IMR-90 (cell line): ENCODE results near the gene SPSB4. TPM values are rescaled to one million over a fixed set of nuclear protein-coding genes. Genes with fewer than 3 reads are reported as not detected.

Experiments
- ATAC-seq: fragments of 200-7000 bp; cut with Tn5 transposase; 2 replicates; pipeline ENCODE4 v1.9.1; 2020; ENCODE audit warnings: low read depth, mild to moderate bottlenecking, moderate library complexity
- BruUV-seq: library from RNA; stranded (reverse); fragments of 400-500 nt; replicated peaks from 2 replicates; lab custom pipeline; 2021; lab: Mats Ljungman, UMichigan
- CTCF ChIA-PET: fragments of 300-600 bp; formaldehyde crosslinking; extraction: SDS; loops from one replicate; lab custom pipeline; 2021; ENCODE audit warnings: antibody characterized with exemption; lab: Yijun Ruan, JAX
- POLR2A ChIA-PET: fragments of 300-600 bp; sonication (Branson Sonifier 250); formaldehyde crosslinking; loops from one replicate; lab custom pipeline; 2022; ENCODE audit warnings: antibody characterized with exemption; ENCODE audit not compliant: unreplicated experiment; lab: Charles Lee
- DNase-seq: peaks from one replicate; pipeline ENCODE4 v3.0.0; 2013
- H2AFZ ChIP-seq: replicated peaks from 2 replicates; pipeline ENCODE3; 2013; ENCODE audit warnings: low read length, mild to moderate bottlenecking; ENCODE audit not compliant: poor library complexity
- H2AK5ac ChIP-seq: 2 replicates; pipeline ENCODE4 v1.6.1; 2013; ENCODE audit warnings: low read depth, low read length, inconsistent platforms
- H2AK9ac ChIP-seq: replicated peaks from 2 replicates; pipeline ENCODE3; 2013; ENCODE audit warnings: mild to moderate bottlenecking, low read depth, low read length, moderate library complexity; ENCODE audit not compliant: poor library complexity
- H2BK120ac ChIP-seq: 2 replicates; pipeline ENCODE4 v1.6.1; 2013; ENCODE audit warnings: low read depth, low read length, inconsistent platforms
- H2BK15ac ChIP-seq: 3 replicates; pipeline ENCODE4 v1.6.1; 2013; ENCODE audit warnings: low read depth, low read length, inconsistent platforms
- H2BK20ac ChIP-seq: 2 replicates; pipeline ENCODE4 v1.6.1; 2013; ENCODE audit warnings: low read depth, mild to moderate bottlenecking, inconsistent platforms, low read length, moderate library complexity
- H2BK5ac ChIP-seq: 2 replicates; pipeline ENCODE4 v1.6.1; 2013; ENCODE audit warnings: mild to moderate bottlenecking, low read depth, low read length, inconsistent platforms; ENCODE audit not compliant: poor library complexity, severe bottlenecking
- H3K14ac ChIP-seq: replicated peaks from 2 replicates; pipeline ENCODE4 v1.6.1; 2013; ENCODE audit warnings: low read depth, low read length, inconsistent platforms
- H3K18ac ChIP-seq: 2 replicates; pipeline ENCODE4 v1.6.1; 2013; ENCODE audit warnings: low read depth, low read length, control low read depth
- H3K23ac ChIP-seq: 2 replicates; pipeline ENCODE4 v1.6.1; 2013; ENCODE audit warnings: low read depth, low read length, inconsistent platforms
- H3K27ac ChIP-seq: 2 replicates; pipeline ENCODE4 v1.5.1; 2013; ENCODE audit warnings: mild to moderate bottlenecking, control low read depth, low read length; ENCODE audit not compliant: insufficient read depth
- H3K27me3 ChIP-seq: 2 replicates; pipeline ENCODE4 v1.6.1; 2013; ENCODE audit warnings: low read length; ENCODE audit not compliant: control insufficient read depth, insufficient read depth
- H3K36me3 ChIP-seq: 2 replicates; pipeline ENCODE4 v1.6.1; 2013; ENCODE audit warnings: low read length, mixed read lengths; ENCODE audit not compliant: control insufficient read depth, insufficient read depth
- H3K4ac ChIP-seq: 2 replicates; pipeline ENCODE4 v1.6.1; 2013; ENCODE audit warnings: low read depth, low read length, inconsistent platforms
- H3K4me1 ChIP-seq: 2 replicates; pipeline ENCODE4 v1.6.1; 2013; ENCODE audit warnings: low read length, mixed read lengths; ENCODE audit not compliant: control insufficient read depth, insufficient read depth
- H3K4me2 ChIP-seq: 2 replicates; pipeline ENCODE4 v1.6.1; 2013; ENCODE audit warnings: low read depth, mild to moderate bottlenecking, control low read depth, low read length, moderate library complexity
- H3K4me3 ChIP-seq: 2 replicates; pipeline ENCODE4 v1.5.1; 2013; ENCODE audit warnings: low read depth, mild to moderate bottlenecking, control low read depth, low read length, moderate library complexity; ENCODE audit not compliant: insufficient read depth
- H3K56ac ChIP-seq: 2 replicates; pipeline ENCODE4 v1.6.1; 2013; ENCODE audit warnings: low read length, inconsistent platforms; ENCODE audit not compliant: insufficient read depth; ENCODE audit errors: extremely low read depth
- H3K79me1 ChIP-seq, 2 experiments: 2 replicates each; pipeline ENCODE4 v1.6.1; 2013; ENCODE audit warnings: low read length in 2 of 2, inconsistent platforms in 1 of 2, low read depth in 1 of 2
- H3K9ac ChIP-seq: 2 replicates; pipeline ENCODE4 v1.6.1; 2013; ENCODE audit warnings: low read depth, low read length, control low read depth
- H3K9me1 ChIP-seq: 2 replicates; pipeline ENCODE4 v1.6.1; 2013; ENCODE audit warnings: low read length, inconsistent platforms; ENCODE audit not compliant: insufficient read depth
- H3K9me3 ChIP-seq: 2 replicates; pipeline ENCODE4 v1.6.1; 2013; ENCODE audit warnings: low read length; ENCODE audit not compliant: control insufficient read depth, insufficient read depth
- H4K20me1 ChIP-seq: 2 replicates; pipeline ENCODE4 v1.6.1; 2013; ENCODE audit warnings: low read length, inconsistent platforms; ENCODE audit not compliant: insufficient read depth
- H4K5ac ChIP-seq: 2 replicates; pipeline ENCODE4 v1.6.1; 2013; ENCODE audit warnings: mild to moderate bottlenecking, low read depth, low read length, control low read depth
- H4K8ac ChIP-seq, 2 experiments: 2 replicates each; pipeline ENCODE4 v1.6.1; 2013; ENCODE audit warnings: low read depth in 2 of 2, low read length in 2 of 2, control low read depth in 1 of 2, inconsistent platforms in 1 of 2
- H4K91ac ChIP-seq: 2 replicates; pipeline ENCODE4 v1.6.1; 2013; ENCODE audit warnings: low read depth, low read length, inconsistent platforms; ENCODE audit not compliant: insufficient read depth
- CHD1 ChIP-seq: IDR thresholded peaks from 2 replicates; pipeline ENCODE4 v1.6.1; 2012; ENCODE audit warnings: low read depth, low read length, improper control_type of control experiment
- CTCF ChIP-seq: conservative IDR thresholded peaks from 2 replicates; pipeline ENCODE4 v1.5.1; 2012; ENCODE audit warnings: mild to moderate bottlenecking, low read depth, low read length, improper control_type of control experiment
- NFE2L2 ChIP-seq: fragments of 150-350 bp; IDR thresholded peaks from 2 replicates; pipeline ENCODE4 v1.6.1; 2016; ENCODE audit warnings: low read depth, mild to moderate bottlenecking, low read length
- RAD21 ChIP-seq: IDR thresholded peaks from 2 replicates; pipeline ENCODE4 v1.6.1; 2012; ENCODE audit warnings: low read length, improper control_type of control experiment
- WGBS, 2 experiments: methylation state at CpG; one replicate each; pipeline versions ENCODE4 v1.1.5 to v1.1.7; 2013; ENCODE audit warnings: missing lambda C conversion rate in 2 of 2; ENCODE audit not compliant: insufficient read length in 1 of 2; ENCODE audit errors: extremely low coverage in 2 of 2; 5-methylcytosine and 5-hydroxymethylcytosine counted together
- dilution Hi-C: fragments of 300-500 bp; cut with HindIII; formaldehyde crosslinking; loops from one replicate; pipeline ENCODE4 v1.14.3; 2018; ENCODE audit warnings: low sequenced_read_pairs; ENCODE audit not compliant: unreplicated experiment
- in situ Hi-C: fragments of 300-500 bp; cut with MboI; formaldehyde crosslinking; loops from 3 replicates; pipeline ENCODE4 v1.14.3; 2019; ENCODE audit warnings: low sequenced_read_pairs, inconsistent platforms, mixed read lengths
- intact Hi-C: fragments of 100-400 bp; cut with micrococcal nuclease; formaldehyde crosslinking; loops from 2 replicates; pipeline ENCODE4 v1.10.0; 2022
- polyA plus RNA-seq, 3 experiments: library from polyadenylated mRNA; depleted of rRNA; stranded (reverse); fragments of >200 nt; gene quantifications; 2 replicates each; pipeline ENCODE4 v1.2.3, GENCODE V29; 2012; ENCODE audit warnings: low replicate concordance in 1 of 3
- total RNA-seq: library from RNA; depleted of rRNA; stranded (reverse); fragments of >200 nt; gene quantifications from 2 replicates; pipeline ENCODE4 v1.2.3, GENCODE V29; 2012

SPSB4 gene
- total and polyA plus RNA-seq, 2 of the 4 experiments (the other 2 are of a cell fraction), result not detected

- TF ChIP-seq NFE2L2, result no peak
Measured at GRCh38 chr3:141152801-141153678, 101.9 kb downstream of the SPSB4 start (continued).

GRCh38 chr3:141153679-141153966 is 102.5 kb downstream of the SPSB4 start:
- no peaks in the 10 kb centered on the region for H3K4me1 ChIP-seq
- ChIA-PET POLR2A (no interaction called here), CTCF (no interaction called here)
- TF ChIP-seq RAD21 (no peak), CTCF (no peak), CHD1 (no peak)
- no peak overlapping the region for H2AK5ac ChIP-seq
- H3K79me1 ChIP-seq, result no peaks in the 10 kb centered on the region
- H3K18ac ChIP-seq, result no peak overlapping the region
- no peak for ATAC-seq
- no peak overlapping the region for H4K5ac ChIP-seq
- H3K9ac ChIP-seq, result no peak overlapping the region
- no peak overlapping the region for H2AFZ ChIP-seq
- no peak overlapping the region for H3K56ac ChIP-seq
- H3K27ac ChIP-seq, result no peak overlapping the region
- no peaks in the 10 kb centered on the region for H3K9me1 ChIP-seq
- no peak overlapping the region for H4K91ac ChIP-seq
- H3K23ac ChIP-seq, result no peak overlapping the region
- no peak overlapping the region for H2BK5ac ChIP-seq
- DNase-seq, result no peak
- H2BK120ac ChIP-seq, result no peak overlapping the region
- H3K4me3 ChIP-seq, result no peak overlapping the region
- no TSS peak for BruUV-seq
- WGBS, 2 experiments, result no CpG with 5 or more reads among the region's 1 CpG
- H4K20me1 ChIP-seq, result no peaks in the 10 kb centered on the region
- no peaks in the 10 kb centered on the region; the same call in 1 of the 2 replicates for H3K27me3 ChIP-seq
- no peak overlapping the region for H3K4me2 ChIP-seq
- no peak overlapping the region for H2BK15ac ChIP-seq
- no peak overlapping the region for H2AK9ac ChIP-seq
- H3K4ac ChIP-seq, result no peak overlapping the region
- in situ Hi-C loops (no loop called here), intact Hi-C loops (no loop called here), dilution Hi-C loops (no loop called here)
- H2BK20ac ChIP-seq, result no peak overlapping the region
- no peak overlapping the region for H4K8ac ChIP-seq
- no peaks in the 10 kb centered on the region for H3K9me3 ChIP-seq
- H3K36me3 ChIP-seq, result no peaks in the 10 kb centered on the region
- no peak overlapping the region for H3K14ac ChIP-seq
